Middle frontal gyrus (tissue), 1 donor: ENCODE results near the gene GRPEL1.

ENCODE experiments used
- DNase-seq: peaks from one replicate; pipeline ENCODE4 v3.0.0-alpha.2; 2015; ENCODE audit warnings: low spot score; ENCODE audit errors: extremely low spot score

Gene GRPEL1

GRCh38 chr4:7025040-7025602 lies 42.7 kb downstream of the GRPEL1 start:
- no peak for DNase-seq

- no peak for DNase-seq
Measured at GRCh38 chr4:7024336-7024890, 43.5 kb downstream of the GRPEL1 start.

- no peak for DNase-seq
Measured at GRCh38 chr4:7023901-7024300, 44.0 kb downstream of the GRPEL1 start.

GRCh38 chr4:7023486-7023885 lies 44.4 kb downstream of the GRPEL1 start:
- no peak for DNase-seq

GRCh38 chr4:7021930-7022664 lies 45.8 kb downstream of the GRPEL1 start:
- no peak for DNase-seq

GRCh38 chr4:7021355-7021754 lies 46.5 kb downstream of the GRPEL1 start:
- no peak for DNase-seq

GRCh38 chr4:7020856-7021255 lies 47.0 kb downstream of the GRPEL1 start:
- DNase-seq = no peak

GRCh38 chr4:7020290-7020689 lies 47.6 kb downstream of the GRPEL1 start:
- DNase-seq = no peak

- no peak for DNase-seq
Measured at GRCh38 chr4:7019367-7019766, 48.5 kb downstream of the GRPEL1 start.

- no peak for DNase-seq
Measured at GRCh38 chr4:7018281-7018680, 49.6 kb downstream of the GRPEL1 start.

GRCh38 chr4:7017446-7018048 lies 50.3 kb downstream of the GRPEL1 start:
- DNase-seq = no peak

GRCh38 chr4:7016512-7016911 lies 51.4 kb downstream of the GRPEL1 start:
- DNase-seq = no peak

- DNase-seq = no peak
Measured at GRCh38 chr4:7016086-7016485, 51.8 kb downstream of the GRPEL1 start.

- DNase-seq = no peak
Measured at GRCh38 chr4:7015383-7016035, 52.4 kb downstream of the GRPEL1 start.

GRCh38 chr4:7014815-7015214 lies 53.0 kb downstream of the GRPEL1 start:
- DNase-seq = no peak

- DNase-seq = no peak
Measured at GRCh38 chr4:7013175-7013574, 54.7 kb downstream of the GRPEL1 start.

- DNase-seq = no peak
Measured at GRCh38 chr4:7009564-7009963, 58.3 kb downstream of the GRPEL1 start.
